NCI-H2196 treated with DMSO at 0.1 percent for 48 hours (cell line): ENCODE measurements around the gene ATP6V1F.

Experiments
- DNase-seq: peaks from one replicate; lab custom pipeline; 2025; ENCODE audit not compliant: unreplicated experiment; lab: John Stamatoyannopoulos, UW

ATP6V1F gene

GRCh38 chr7:128867842-128868623, 5.4 kb downstream of the ATP6V1F start:
- peak; percentile 28 for DNase-seq

GRCh38 chr7:128868624-128869137, 6.0 kb downstream of the ATP6V1F start:
- DNase-seq: no peak

- DNase-seq: peak; percentile 27
Observed at GRCh38 chr7:128869138-128869943, 6.7 kb downstream of the ATP6V1F start.

GRCh38 chr7:128869944-128870285, 7.3 kb downstream of the ATP6V1F start:
- DNase-seq: no peak

- DNase-seq: no peak
Observed at GRCh38 chr7:128871050-128871449, 8.4 kb downstream of the ATP6V1F start.

GRCh38 chr7:128872394-128872824, 9.8 kb downstream of the ATP6V1F start:
- DNase-seq: no peak

- no peak for DNase-seq
Observed at GRCh38 chr7:128873234-128873633, 10.6 kb downstream of the ATP6V1F start.

GRCh38 chr7:128874140-128875031, 11.7 kb downstream of the ATP6V1F start:
- DNase-seq: peak; percentile 52

GRCh38 chr7:128875523-128875948, 12.9 kb downstream of the ATP6V1F start:
- DNase-seq: no peak

- DNase-seq: no peak
Observed at GRCh38 chr7:128876127-128876526, 13.5 kb downstream of the ATP6V1F start.

GRCh38 chr7:128876586-128876977, 13.9 kb downstream of the ATP6V1F start:
- DNase-seq: no peak

GRCh38 chr7:128876978-128877755, 14.5 kb downstream of the ATP6V1F start:
- DNase-seq: no peak

- DNase-seq: no peak
Observed at GRCh38 chr7:128877756-128878120, 15.1 kb downstream of the ATP6V1F start.

- DNase-seq: no peak
Observed at GRCh38 chr7:128878226-128879105, 15.8 kb downstream of the ATP6V1F start.

- no peak for DNase-seq
Observed at GRCh38 chr7:128879461-128879938, 16.8 kb downstream of the ATP6V1F start.

- peak; percentile 29 for DNase-seq
Observed at GRCh38 chr7:128879939-128880746, 17.5 kb downstream of the ATP6V1F start.

GRCh38 chr7:128880791-128881457, 18.3 kb downstream of the ATP6V1F start:
- DNase-seq: no peak
